ENCODE measurements around the gene KLHDC7A. TPM values are rescaled to one million over a fixed set of nuclear protein-coding genes. Genes with fewer than 3 reads are reported as not detected.

KLHDC7A gene
- total RNA-seq, 1 donor from 2014 or later = not detected

GRCh38 chr1:18468570-18468969, 12.2 kb upstream of the KLHDC7A start:
- Mint-ChIP-seq H3K27me3 (ENCODE audit: low read depth) (peaks cover 4% of the 10 kb centered on the region), H3K4me3 (no peak overlapping the region), H3K4me1 (no peaks in the 10 kb centered on the region), H3K9me3 (no peaks in the 10 kb centered on the region), H3K36me3 (ENCODE audit: low read depth) (no peaks in the 10 kb centered on the region), H3K27ac (ENCODE audit: unreplicated experiment) (no peak overlapping the region)
- no peak for DNase-seq (ENCODE audit: low read depth, low spot score)
- no peak for TF ChIP-seq CTCF (conservative IDR thresholded peaks at IDR 0.05)

GRCh38 chr1:18469514-18469913, 11.2 kb upstream of the KLHDC7A start:
- no peak for TF ChIP-seq CTCF (conservative IDR thresholded peaks at IDR 0.05)
- H3K27ac Mint-ChIP-seq (ENCODE audit: unreplicated experiment) = no peak overlapping the region
- no peaks in the 10 kb centered on the region for H3K4me1 Mint-ChIP-seq
- H3K4me3 Mint-ChIP-seq = no peak overlapping the region
- H3K27me3 Mint-ChIP-seq (ENCODE audit: low read depth) = peaks cover 4% of the 10 kb centered on the region
- no peak for DNase-seq (ENCODE audit: low read depth, low spot score)
- no peaks in the 10 kb centered on the region for H3K36me3 Mint-ChIP-seq (ENCODE audit: low read depth)
- no peaks in the 10 kb centered on the region for H3K9me3 Mint-ChIP-seq

- no peak overlapping the region for H3K27ac Mint-ChIP-seq (ENCODE audit: unreplicated experiment)
- TF ChIP-seq CTCF (conservative IDR thresholded peaks at IDR 0.05) = no peak
- H3K27me3 Mint-ChIP-seq (ENCODE audit: low read depth) = peaks cover 5% of the 10 kb centered on the region
Measured at GRCh38 chr1:18470671-18471355, 9.9 kb upstream of the KLHDC7A start.

GRCh38 chr1:18473195-18473815, 7.4 kb upstream of the KLHDC7A start:
- peaks cover 7% of the 10 kb centered on the region for H3K27me3 Mint-ChIP-seq (ENCODE audit: low read depth)
- H3K36me3 Mint-ChIP-seq (ENCODE audit: low read depth) = no peaks in the 10 kb centered on the region
- H3K9me3 Mint-ChIP-seq = no peaks in the 10 kb centered on the region
- no peak for TF ChIP-seq CTCF (conservative IDR thresholded peaks at IDR 0.05)
- H3K4me1 Mint-ChIP-seq = peaks cover 13% of the 10 kb centered on the region
- no peak for DNase-seq (ENCODE audit: low read depth, low spot score)
- H3K27ac Mint-ChIP-seq (ENCODE audit: unreplicated experiment) = no peak overlapping the region
- no peak overlapping the region for H3K4me3 Mint-ChIP-seq

More at GRCh38 chr1:18470671-18471355, 9.9 kb upstream of the KLHDC7A start:
- Mint-ChIP-seq H3K4me3 (no peak overlapping the region), H3K36me3 (ENCODE audit: low read depth) (no peaks in the 10 kb centered on the region), H3K4me1 (peaks cover 3% of the 10 kb centered on the region), H3K9me3 (no peaks in the 10 kb centered on the region)
- no peak for DNase-seq (ENCODE audit: low read depth, low spot score)

GRCh38 chr1:18474559-18475175, 6.1 kb upstream of the KLHDC7A start:
- Mint-ChIP-seq H3K9me3 (no peaks in the 10 kb centered on the region), H3K36me3 (ENCODE audit: low read depth) (no peaks in the 10 kb centered on the region), H3K4me3 (no peak overlapping the region), H3K27ac (ENCODE audit: unreplicated experiment) (no peak overlapping the region), H3K4me1 (peaks cover 13% of the 10 kb centered on the region), H3K27me3 (ENCODE audit: low read depth) (peaks cover 7% of the 10 kb centered on the region)
- DNase-seq (ENCODE audit: low read depth, low spot score) = no peak
- no peak for TF ChIP-seq CTCF (conservative IDR thresholded peaks at IDR 0.05)

Data from neural crest cell (in vitro differentiated cells).